HEK293 (cell line): ENCODE data around the gene PPP1CC.

Experiments
- CTCF ChIA-PET: fragments of 350-600 bp; formaldehyde crosslinking; extraction: SDS; loops from one replicate; lab custom pipeline; 2021; ENCODE audit warnings: antibody characterized with exemption; lab: Yijun Ruan, JAX
- POLR2A ChIA-PET: fragments of 300-600 bp; formaldehyde crosslinking; extraction: SDS; loops from one replicate; lab custom pipeline; 2020; ENCODE audit warnings: antibody characterized with exemption, inconsistent platforms; lab: Yijun Ruan, JAX
- H3K27ac ChIP-seq: fragments of 200-500 bp; sonication (Bioruptor generic); 2 replicates; pipeline ENCODE4 v1.5.1; 2014; ENCODE audit warnings: low read depth, low read length, control low read depth, inconsistent platforms; ENCODE audit errors: extremely low read depth
- H3K36me3 ChIP-seq, 2 experiments: fragments of 200-500 bp in 1 of 2; sonication (Bioruptor generic) in 1 of 2; 1 replicate in 1 of 2; 2 replicates in 1 of 2; pipeline ENCODE4 v1.5.1; 2014 to 2017; ENCODE audit warnings: inconsistent platforms in 2 of 2, low read length in 2 of 2; ENCODE audit not compliant: control insufficient read depth in 2 of 2, insufficient read depth in 1 of 2
- H3K4me1 ChIP-seq: fragments of 200-500 bp; sonication (Bioruptor generic); 2 replicates; pipeline ENCODE4 v1.5.1; 2014; ENCODE audit warnings: mild to moderate bottlenecking, low read length, inconsistent platforms; ENCODE audit not compliant: control insufficient read depth, insufficient read depth
- H3K4me3 ChIP-seq: 2 replicates; pipeline ENCODE4 v1.5.1; 2011; ENCODE audit warnings: low read depth, mild to moderate bottlenecking, control low read depth, low read length, moderate library complexity
- H3K9me3 ChIP-seq: fragments of 200-500 bp; sonication (Bioruptor generic); 2 replicates; pipeline ENCODE4 v1.5.1; 2014; ENCODE audit warnings: low read depth, low read length, inconsistent platforms; ENCODE audit not compliant: control insufficient read depth, insufficient read depth
- HIC1 ChIP-seq: fragments of 450-650 bp; formaldehyde crosslinking; IDR thresholded peaks from 2 replicates; pipeline ENCODE4 v1.5.1; 2016; ENCODE audit warnings: missing biosample characterization, missing genetic modification characterization
- ZBTB11 ChIP-seq: fragments of 450-650 bp; formaldehyde crosslinking; conservative IDR thresholded peaks from 2 replicates; pipeline ENCODE4 v1.5.1; 2016; ENCODE audit warnings: low read depth, missing biosample characterization, missing genetic modification characterization
- ZBTB26 ChIP-seq: fragments of 450-650 bp; formaldehyde crosslinking; optimal IDR thresholded peaks from 2 replicates; pipeline ENCODE3; 2016; ENCODE audit warnings: missing biosample characterization, mild to moderate bottlenecking, missing genetic modification characterization
- ZBTB6 ChIP-seq: fragments of 450-650 bp; formaldehyde crosslinking; IDR thresholded peaks from 2 replicates; pipeline ENCODE4 v1.5.1; 2017; ENCODE audit warnings: missing biosample characterization, missing genetic modification characterization
- ZNF280D ChIP-seq: fragments of 450-650 bp; formaldehyde crosslinking; IDR thresholded peaks from 2 replicates; pipeline ENCODE4 v1.5.1; 2016; ENCODE audit warnings: missing biosample characterization, missing genetic modification characterization
- ZNF501 ChIP-seq: fragments of 450-650 bp; formaldehyde crosslinking; IDR thresholded peaks from 2 replicates; pipeline ENCODE4 v1.5.1; 2016; ENCODE audit warnings: missing biosample characterization, missing genetic modification characterization
- ZNF544 ChIP-seq: fragments of 450-650 bp; formaldehyde crosslinking; IDR thresholded peaks from 2 replicates; pipeline ENCODE4 v1.5.0; 2017; ENCODE audit warnings: missing biosample characterization, missing genetic modification characterization
- ZNF658 ChIP-seq: fragments of 450-650 bp; formaldehyde crosslinking; IDR thresholded peaks from 2 replicates; pipeline ENCODE4; 2016; ENCODE audit warnings: missing biosample characterization, missing genetic modification characterization
- ZNF768 ChIP-seq: fragments of 450-650 bp; formaldehyde crosslinking; IDR thresholded peaks from 2 replicates; pipeline ENCODE4 v1.5.1; 2018; ENCODE audit warnings: missing biosample characterization, mild to moderate bottlenecking, missing genetic modification characterization
- ZNF785 ChIP-seq: fragments of 450-650 bp; formaldehyde crosslinking; IDR thresholded peaks from 2 replicates; pipeline ENCODE4 v1.5.1; 2016; ENCODE audit warnings: missing biosample characterization, missing genetic modification characterization
- ZNF837 ChIP-seq: fragments of 450-650 bp; formaldehyde crosslinking; IDR thresholded peaks from 2 replicates; pipeline ENCODE4 v1.5.1; 2016; ENCODE audit warnings: missing biosample characterization, missing genetic modification characterization
- ZSCAN4 ChIP-seq: fragments of 450-650 bp; formaldehyde crosslinking; IDR thresholded peaks from 2 replicates; pipeline ENCODE4 v1.5.1; 2017; ENCODE audit warnings: missing biosample characterization, missing genetic modification characterization

PPP1CC gene

GRCh38 chr12:110679201-110679600 is 63.5 kb downstream of the PPP1CC start (continued):
- TF ChIP-seq ZNF785 (tag by site-specific recombination) (no peak), ZBTB6 (tag by site-specific recombination) (no peak), ZSCAN4 (tag by site-specific recombination) (no peak), ZNF658 (tag by site-specific recombination) (no peak)

GRCh38 chr12:110677982-110678381 is 64.7 kb downstream of the PPP1CC start:
- CTCF ChIA-PET = interaction anchor here (0.6 kb wide), 1 partner anchor 1268 kb away, joined by 3 read pairs; no protein-coding TSS in a partner anchor
- Histone ChIP-seq H3K9me3 (no peaks in the 10 kb centered on the region), H3K36me3 (no peaks in the 10 kb centered on the region), H3K4me3 (no peak overlapping the region), H3K4me1 (no peaks in the 10 kb centered on the region), H3K27ac (no peak overlapping the region)
- POLR2A ChIA-PET = no interaction called here
- no peak for TF ChIP-seq ZNF280D (tag by site-specific recombination)
- no peak for TF ChIP-seq ZBTB11
- TF ChIP-seq ZNF768 (tag by site-specific recombination) = 0 out of 2 replicates have a peak, but pooled peaks have one; percentile 44
- TF ChIP-seq ZNF501 (tag by site-specific recombination) = no peak
- no peak for TF ChIP-seq ZBTB26
- TF ChIP-seq ZNF544 = no peak
- TF ChIP-seq ZNF837 = no peak
- no peak for TF ChIP-seq HIC1
- TF ChIP-seq, all 188 proteins: peak for 1
